ENCODE measurements around the gene POLR1G. TPM values are rescaled to one million over a fixed set of nuclear protein-coding genes. Genes with fewer than 3 reads are reported as not detected.

The POLR1G gene
- total RNA-seq, 1 experiment from 2014 or later = 25.9 TPM

DNA sequence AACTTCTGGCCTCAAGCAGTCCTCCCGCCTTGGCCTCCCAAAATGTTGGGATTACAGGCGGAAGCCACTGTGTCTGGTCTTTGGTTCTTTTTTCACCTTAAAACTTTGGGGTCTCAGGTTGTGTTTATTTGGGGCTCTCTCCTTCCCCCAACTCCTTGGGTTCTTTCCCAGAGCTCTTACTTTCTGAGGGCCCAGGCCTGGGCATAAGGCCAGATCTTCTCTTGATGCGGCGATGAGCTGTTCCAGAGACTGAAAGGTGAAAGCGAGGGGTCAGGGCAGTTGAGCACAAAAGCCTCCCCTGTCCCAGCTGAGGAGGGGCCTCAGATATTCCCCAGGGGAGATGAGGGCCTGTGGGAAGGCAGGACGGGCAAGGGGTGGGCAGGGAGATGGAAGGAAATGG, 7.1 kb downstream of the POLR1G start:
- Histone ChIP-seq H2AFZ (ENCODE audit: low read length) (no peak overlapping the region), H3F3A (ENCODE audit: low read length, unreplicated experiment) (no peaks in the 10 kb centered on the region), H3K9me2 (replicated peaks; ENCODE audit: low read length) (no peaks in the 10 kb centered on the region), H3K36me3 (ENCODE audit: low read depth, low read length) (peaks cover 2% of the 10 kb centered on the region; the same call in 1 of the 2 replicates), H3K9ac (ENCODE audit: low read length) (no peak overlapping the region), H3K9me3 (ENCODE audit: low read length) (no peaks in the 10 kb centered on the region), H3K27ac (ENCODE audit: low read length) (no peak overlapping the region), H3K79me2 (ENCODE audit: low read length) (peaks cover 10% of the 10 kb centered on the region), H4K20me1 (ENCODE audit: low read length) (no peaks in the 10 kb centered on the region), H3K4me3 (ENCODE audit: low read length) (no peak overlapping the region), H3K4me1 (ENCODE audit: insufficient read depth, low read length) (no peaks in the 10 kb centered on the region), H3K4me2 (ENCODE audit: low read length) (no peak overlapping the region), H3K27me3 (ENCODE audit: low read length) (no peaks in the 10 kb centered on the region)
- ChIA-PET POLR2A (ENCODE audit: unreplicated experiment) (no interaction called here), CTCF (no interaction called here)
- no peak for ATAC-seq
- intact Hi-C loops (cut with micrococcal nuclease) = no loop called here
- DNase-seq = no peak
- TF ChIP-seq CTCF (conservative IDR thresholded peaks at IDR 0.05; ENCODE audit: low read depth, low read length) (no peak), EZH2phosphoT487 (IDR thresholded peaks at IDR 0.05; ENCODE audit: borderline replicate concordance, low read length) (no peak), EZH2 (IDR thresholded peaks at IDR 0.05; ENCODE audit: low read length, unreplicated experiment) (no peak)
- no TSS peak for BruUV-seq (replicated peaks)

- Histone ChIP-seq H3K27ac (ENCODE audit: low read length) (no peak overlapping the region), H3K9ac (ENCODE audit: low read length) (no peak overlapping the region), H3K4me3 (ENCODE audit: low read length) (no peak overlapping the region), H3K79me2 (ENCODE audit: low read length) (0 out of 2 replicates have a peak, but pooled peaks cover under 1% of the 10 kb centered on the region), H3K4me1 (ENCODE audit: insufficient read depth, low read length) (no peaks in the 10 kb centered on the region), H3K4me2 (ENCODE audit: low read length) (no peak overlapping the region), H2AFZ (ENCODE audit: low read length) (no peak overlapping the region), H3F3A (ENCODE audit: low read length, unreplicated experiment) (no peaks in the 10 kb centered on the region), H4K20me1 (ENCODE audit: low read length) (no peaks in the 10 kb centered on the region), H3K9me2 (replicated peaks; ENCODE audit: low read length) (no peaks in the 10 kb centered on the region), H3K9me3 (ENCODE audit: low read length) (no peaks in the 10 kb centered on the region), H3K27me3 (ENCODE audit: low read length) (no peaks in the 10 kb centered on the region), H3K36me3 (ENCODE audit: low read depth, low read length) (0 out of 2 replicates have a peak, but pooled peaks cover 2% of the 10 kb centered on the region)
- ChIA-PET POLR2A (ENCODE audit: unreplicated experiment) (no interaction called here), CTCF (no interaction called here)
- ATAC-seq = no peak
- intact Hi-C loops (cut with micrococcal nuclease) = no loop called here
- no TSS peak for BruUV-seq (replicated peaks)
- TF ChIP-seq CTCF (conservative IDR thresholded peaks at IDR 0.05; ENCODE audit: low read depth, low read length) (no peak), EZH2phosphoT487 (IDR thresholded peaks at IDR 0.05; ENCODE audit: borderline replicate concordance, low read length) (no peak), EZH2 (IDR thresholded peaks at IDR 0.05; ENCODE audit: low read length, unreplicated experiment) (no peak)
- no peak for DNase-seq
These were observed 8.0 kb downstream of the POLR1G start for GRCh38 chr19:45414468-45414867.

DNA sequence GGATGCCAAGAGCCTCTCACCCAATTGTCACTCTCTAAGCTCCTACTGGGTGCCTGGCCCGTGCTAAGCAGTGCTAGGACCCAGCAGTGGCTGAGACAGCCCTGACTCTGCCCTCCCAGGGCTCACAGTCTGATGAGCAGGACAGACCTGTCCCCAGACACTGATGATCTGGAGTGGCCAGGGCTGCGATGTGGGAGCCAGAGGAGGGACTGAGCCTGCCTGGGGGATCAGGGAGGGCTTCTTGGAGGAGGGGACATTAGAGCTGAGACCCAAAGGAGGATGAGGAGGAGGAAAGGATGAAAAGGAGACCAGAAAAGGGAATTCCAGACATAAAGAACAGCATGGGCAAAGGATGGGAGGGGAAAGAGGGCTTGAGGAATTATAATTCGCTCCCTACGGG, 10.7 kb downstream of the POLR1G start:
- TF ChIP-seq EZH2 (IDR thresholded peaks at IDR 0.05; ENCODE audit: low read length, unreplicated experiment) = no peak
- Histone ChIP-seq H3K27me3 (ENCODE audit: low read length) (no peaks in the 10 kb centered on the region), H3K9me3 (ENCODE audit: low read length) (no peaks in the 10 kb centered on the region), H3K4me1 (ENCODE audit: insufficient read depth, low read length) (no peaks in the 10 kb centered on the region), H3K9me2 (replicated peaks; ENCODE audit: low read length) (no peaks in the 10 kb centered on the region), H3K36me3 (ENCODE audit: low read depth, low read length) (0 out of 2 replicates have a peak, but pooled peaks cover 2% of the 10 kb centered on the region), H4K20me1 (ENCODE audit: low read length) (no peaks in the 10 kb centered on the region), H3K4me2 (ENCODE audit: low read length) (no peak overlapping the region), H2AFZ (ENCODE audit: low read length) (no peak overlapping the region), H3K9ac (ENCODE audit: low read length) (no peak overlapping the region), H3K79me2 (ENCODE audit: low read length) (peaks cover 4% of the 10 kb centered on the region), H3K4me3 (ENCODE audit: low read length) (no peak overlapping the region), H3K27ac (ENCODE audit: low read length) (no peak overlapping the region), H3F3A (ENCODE audit: low read length, unreplicated experiment) (no peaks in the 10 kb centered on the region)
- CTCF ChIA-PET = interaction anchor here (1.5 kb wide), 1 partner anchor 62 kb away, joined by 5 read pairs; no protein-coding TSS in a partner anchor
- ATAC-seq (no peak), DNase-seq (no peak)
- intact Hi-C loops (cut with micrococcal nuclease) = no loop called here
- BruUV-seq (replicated peaks) = no TSS peak
- POLR2A ChIA-PET (ENCODE audit: unreplicated experiment) = no interaction called here
